Heart right ventricle (tissue), 16 donors: Measurements from ENCODE around the gene CDKN2D. TPM values are rescaled to one million over a fixed set of nuclear protein-coding genes. Genes with fewer than 3 reads are reported as not detected.

Experiments
- ATAC-seq, 8 donors: fragments of 200-7000 bp; cut with Tn5 transposase; one replicate each; pipeline ENCODE4 v1.9.1; 2020; ENCODE audit warnings: mild to moderate bottlenecking in 8 of 8, moderate library complexity in 8 of 8, moderate number of reproducible peaks in 1 of 8
- DNase-seq, 2 donors: peaks; one replicate each; pipeline ENCODE4 v3.0.0-alpha.2; 2020
- H3K27ac ChIP-seq, 10 donors: fragments of 200-600 bp; sonication (generic) in 2 of 10; one replicate each; pipeline versions ENCODE4 v1.5.0 to v1.8.0; 2020 to 2022; ENCODE audit warnings: mild to moderate bottlenecking in 3 of 10
- H3K27me3 ChIP-seq, 7 donors: fragments of 200-600 bp; one replicate each; pipeline ENCODE4 v1.8.0; 2021 to 2022; ENCODE audit warnings: mild to moderate bottlenecking in 2 of 7
- H3K36me3 ChIP-seq, 9 donors: fragments of 200-600 bp; sonication (generic) in 1 of 9; one replicate each; pipeline versions ENCODE4 v1.5.0 to v1.8.0; 2020 to 2022; ENCODE audit warnings: mild to moderate bottlenecking in 2 of 9
- H3K4me1 ChIP-seq, 9 donors: fragments of 200-600 bp; sonication (generic) in 1 of 9; one replicate each; pipeline versions ENCODE4 v1.5.0 to v1.8.0; 2020 to 2022; ENCODE audit warnings: mild to moderate bottlenecking in 4 of 9
- H3K4me3 ChIP-seq, 10 donors: fragments of 200-600 bp; sonication (generic) in 2 of 10; one replicate each; pipeline versions ENCODE4 v1.5.0 to v1.8.0; 2020 to 2022; ENCODE audit warnings: mild to moderate bottlenecking in 7 of 10, moderate library complexity in 2 of 10
- H3K9me3 ChIP-seq, 11 donors: fragments of 200-600 bp in 10 of 11; sonication (generic) in 2 of 11; one replicate each; pipeline versions ENCODE4 v1.5.0 to v1.8.0; 2013 to 2022; ENCODE audit warnings: mild to moderate bottlenecking in 2 of 11, control low read depth in 1 of 11, moderate library complexity in 1 of 11
- WGBS, 2 donors: extraction: QIAGEN DNeasy Blood & Tissue Kit; methylation state at CpG; one replicate each; pipeline ENCODE4 v1.1.7; 2013; ENCODE audit warnings: inconsistent platforms in 1 of 2; 5-methylcytosine and 5-hydroxymethylcytosine counted together
- intact Hi-C, 10 donors: fragments of 100-400 bp; cut with DNase I; formaldehyde crosslinking; loops; one replicate each; pipeline versions ENCODE4 v1.11.1 to v1.14.2; 2022
- long read RNA-seq, 3 donors: library from polyadenylated mRNA; unstranded; transcript quantifications; one replicate each; pipeline ENCODE4 v2.0.0, GENCODE V29; 2020 to 2021
- polyA plus RNA-seq, 2 donors: library from polyadenylated mRNA; stranded (reverse); fragments of 200-250 nt; gene quantifications; one replicate each; pipeline ENCODE4 v1.2.3, GENCODE V29; 2013
- total RNA-seq, 10 donors: library from RNA; stranded (reverse); fragmentation: NEBNext Ultra II Directional in 3 of 10; extraction: Animal tissue kit (Norgen Biotek cat#: 25700) in 3 of 10; gene quantifications; one replicate each; pipeline versions ENCODE4 v1.2.1 to v1.2.4, GENCODE V29; 2021 to 2023
- TF ChIP-seq, protein P1 (sequence below), 9 donors: fragments of 200-600 bp; sonication (generic) in 2 of 9; IDR thresholded peaks; one replicate each; pipeline versions ENCODE4 v1.5.0 to v1.8.0; 2021 to 2022; ENCODE audit warnings: antibody characterized with exemption in 9 of 9, mild to moderate bottlenecking in 5 of 9, moderate library complexity in 1 of 9
- donor health status: Arrhythmogenic right ventricular cardiomyopathy.
- donor health status: ischemic (EF 13 %, LVEDD 7.1; RV severe dilation, severe dysfunction).
- donor health status: healthy with polysubstance abuse.
- donor health status: DM: no; HTN: yes; CAD: no.
- donor health status: DM: no; HTN: no; CAD: no.
- donor health status: ischemic (EF 25% LVEDD 6.9; RV normal size, moderate dysfunction).
- donor health status: ischemic (EF 25% LVEDD 5.7; RV mildly dilated, moderate dysfunction).
- donor health status: healthy.
- donor health status: DM: yes; HTN: yes; CAD: no.
- donor health status: Ischemic cardiomyopathy.
- donor health status: ischemic (EF 35%, LVEDD 5.7; RV mildly dilated, moderate dysfunction).
- donor health status: nonischemic (EF 11% LVEDD 7.7; RV severe dilation, severe dysfunction).
- donor health status: DM: yes; HTN: yes; CAD: no.
- donor health status: PGD.
- donor health status: ischemic (EF 29% LVEDD 5.4; RV normal size, mild dysfunction).
- donor health status: nonischemic (EF 23%, LVEDD 6.1; RV moderate dilation, normal function).

Gene CDKN2D
- total RNA-seq (10 to 100 TPM in 5 of 10 donors, 1 to 10 TPM in 5; 7.7 to 19.2 (median 10.3) TPM), polyA plus RNA-seq (10 to 100 TPM in 1 of 2 donors, 1 to 10 TPM in 1; 5.7 to 25.6 TPM)
- long read RNA-seq, donor 1, transcript CDKN2D-202 (2 exons, 1,422 nt), result major isoform, 20 of 26 reads
- long read RNA-seq, donor 1, partial matches to known transcripts, result 0 of 26 reads
- long read RNA-seq, donor 1, other reads (novel, unspliced or antisense), result 4 of 26 reads
- long read RNA-seq, donor 2, transcript CDKN2D-202 (2 exons, 1,422 nt), result major isoform, 25 of 35 reads
- long read RNA-seq, donor 2, partial matches to known transcripts, result 6 of 35 reads
- long read RNA-seq, donor 2, other reads (novel, unspliced or antisense), result 0 of 35 reads
- long read RNA-seq, donor 3, partial matches to known transcripts, result 1 of 3 reads
- long read RNA-seq, donor 3, other reads (novel, unspliced or antisense), result 0 of 3 reads

DNA sequence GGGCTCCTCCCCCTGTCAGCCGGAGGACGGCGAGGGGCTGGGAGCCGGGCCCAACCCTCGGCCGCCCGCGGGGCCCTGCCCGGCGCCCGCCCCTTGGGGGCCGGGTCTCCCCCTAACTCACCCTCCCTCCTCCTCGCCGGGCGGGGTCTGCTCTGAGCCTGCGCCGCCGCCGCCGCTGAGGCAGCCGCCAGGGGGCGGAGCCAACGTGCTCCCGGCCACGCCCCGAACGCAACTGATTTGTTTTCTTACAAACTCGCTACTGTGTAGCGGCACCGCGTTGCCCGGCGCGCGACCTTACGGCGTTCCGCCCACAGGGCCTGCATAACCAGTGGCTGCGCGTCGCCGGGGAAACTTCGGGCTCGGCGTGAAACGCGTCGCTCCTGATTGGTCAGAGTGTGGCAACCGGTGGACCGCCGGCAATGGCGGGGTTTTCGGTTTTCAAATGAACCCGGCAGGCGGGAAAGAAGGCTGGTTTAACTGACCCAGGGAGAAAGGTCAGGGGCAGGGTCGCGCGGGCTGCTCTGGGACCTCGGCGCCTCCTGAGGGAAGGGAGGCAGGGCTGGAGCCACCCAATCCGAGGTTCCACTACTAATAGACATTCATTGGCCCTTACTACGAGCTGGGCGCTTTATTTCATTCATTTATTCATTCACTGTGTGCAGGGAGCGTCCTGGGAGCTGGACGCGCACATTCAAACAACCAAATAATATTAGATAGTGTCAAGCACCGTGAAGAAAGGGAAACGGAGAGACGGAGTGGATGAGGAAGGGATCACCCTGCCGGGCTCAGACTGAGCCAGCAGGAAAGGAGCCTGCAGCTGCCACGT lies at the start of gene CDKN2D:
Gene CDKN2D (minus strand): TSS at position 154 of the 826 bp plus-strand sequence. CDS start 326 bp downstream, outside the sequence.
- DNase-seq (peak; percentile 100), ATAC-seq (peak; percentile 86 to 93 (median 90))
- Histone ChIP-seq H3K4me1 (peaks cover 4 to 52% (median 45%) of the 10 kb centered on the region in 9 donors), H3K36me3 (peaks cover 0 to 5% (median 0%) of the 10 kb centered on the region in 9 donors), H3K27ac (peak within 1 kb of the TSS; percentile 51 to 94 (median 86)), H3K9me3 (no peaks in the 10 kb centered on the region), H3K27me3 (no peaks in the 10 kb centered on the region), H3K4me3 (peak within 1 kb of the TSS; percentile 40 to 94 (median 74))
- intact Hi-C loops, result loop anchor here in 6 of 10 donors (5.0 to 10.0 kb wide), 5 partner anchors 64 to 164 kb away; partner anchors contain the start of genes KEAP1 (in 5 of the 6), ILF3 (in 2 of the 6) and CDC37 (in 1 of the 6)
- TF ChIP-seq, protein P1, sequence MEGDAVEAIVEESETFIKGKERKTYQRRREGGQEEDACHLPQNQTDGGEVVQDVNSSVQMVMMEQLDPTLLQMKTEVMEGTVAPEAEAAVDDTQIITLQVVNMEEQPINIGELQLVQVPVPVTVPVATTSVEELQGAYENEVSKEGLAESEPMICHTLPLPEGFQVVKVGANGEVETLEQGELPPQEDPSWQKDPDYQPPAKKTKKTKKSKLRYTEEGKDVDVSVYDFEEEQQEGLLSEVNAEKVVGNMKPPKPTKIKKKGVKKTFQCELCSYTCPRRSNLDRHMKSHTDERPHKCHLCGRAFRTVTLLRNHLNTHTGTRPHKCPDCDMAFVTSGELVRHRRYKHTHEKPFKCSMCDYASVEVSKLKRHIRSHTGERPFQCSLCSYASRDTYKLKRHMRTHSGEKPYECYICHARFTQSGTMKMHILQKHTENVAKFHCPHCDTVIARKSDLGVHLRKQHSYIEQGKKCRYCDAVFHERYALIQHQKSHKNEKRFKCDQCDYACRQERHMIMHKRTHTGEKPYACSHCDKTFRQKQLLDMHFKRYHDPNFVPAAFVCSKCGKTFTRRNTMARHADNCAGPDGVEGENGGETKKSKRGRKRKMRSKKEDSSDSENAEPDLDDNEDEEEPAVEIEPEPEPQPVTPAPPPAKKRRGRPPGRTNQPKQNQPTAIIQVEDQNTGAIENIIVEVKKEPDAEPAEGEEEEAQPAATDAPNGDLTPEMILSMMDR (IDR thresholded peaks at IDR 0.05), result peak in 8 of 9 donors; percentile 26 to 61 (median 38)
- 0% methylated on average over 50 to 71 of the region's 71 CpGs for WGBS, 2 donors

DNA sequence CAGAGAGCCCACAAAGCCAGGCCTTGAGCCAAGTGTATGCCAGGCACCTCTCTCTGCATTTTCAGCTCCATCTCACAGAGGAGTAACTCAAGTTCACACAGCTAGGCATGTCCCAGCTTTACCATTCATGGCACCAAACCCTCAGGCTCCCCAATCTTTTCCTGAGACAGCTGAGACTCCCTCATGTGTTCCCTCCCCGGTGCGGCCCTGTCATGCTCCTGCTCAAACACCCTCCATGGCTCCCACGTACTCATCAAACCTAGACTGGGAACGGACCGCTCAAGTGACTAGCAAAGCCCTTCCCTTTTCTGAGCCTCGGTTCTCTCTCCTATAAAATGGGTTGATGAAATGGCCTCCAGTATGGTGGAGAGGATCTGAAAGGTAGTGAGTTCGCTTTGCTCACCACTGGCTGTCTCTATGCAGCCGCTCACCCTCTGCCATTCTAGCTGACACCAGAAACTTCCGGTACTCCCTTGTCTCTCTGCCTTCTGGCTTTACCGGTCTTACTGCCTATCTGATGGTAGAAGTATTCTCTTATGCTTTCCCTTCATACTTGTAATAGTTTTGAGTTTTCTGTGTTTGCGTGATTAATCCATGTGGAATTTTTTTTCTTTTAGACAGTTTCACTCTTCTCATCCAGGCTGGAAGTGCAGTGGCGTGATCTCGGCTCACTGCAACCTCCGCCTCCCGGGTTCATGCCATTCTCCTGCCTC lies 48.8 kb upstream of the CDKN2D start:
- WGBS, 2 donors, result 90 to 92% methylated on average over 15 of the region's 15 CpGs
- Histone ChIP-seq H3K36me3 (peaks cover 0 to 21% (median 0%) of the 10 kb centered on the region in 9 donors), H3K27ac (peak overlapping the region in 2 of 10 donors; percentile 3 to 28), H3K27me3 (no peaks in the 10 kb centered on the region), H3K9me3 (no peaks in the 10 kb centered on the region), H3K4me3 (no peak overlapping the region), H3K4me1 (peaks cover 5 to 52% (median 32%) of the 10 kb centered on the region in 9 donors)
- TF ChIP-seq, protein P1 (IDR thresholded peaks at IDR 0.05), result no peak
- DNase-seq (no peak), ATAC-seq (no peak)
- intact Hi-C loops, result no loop called here

DNA sequence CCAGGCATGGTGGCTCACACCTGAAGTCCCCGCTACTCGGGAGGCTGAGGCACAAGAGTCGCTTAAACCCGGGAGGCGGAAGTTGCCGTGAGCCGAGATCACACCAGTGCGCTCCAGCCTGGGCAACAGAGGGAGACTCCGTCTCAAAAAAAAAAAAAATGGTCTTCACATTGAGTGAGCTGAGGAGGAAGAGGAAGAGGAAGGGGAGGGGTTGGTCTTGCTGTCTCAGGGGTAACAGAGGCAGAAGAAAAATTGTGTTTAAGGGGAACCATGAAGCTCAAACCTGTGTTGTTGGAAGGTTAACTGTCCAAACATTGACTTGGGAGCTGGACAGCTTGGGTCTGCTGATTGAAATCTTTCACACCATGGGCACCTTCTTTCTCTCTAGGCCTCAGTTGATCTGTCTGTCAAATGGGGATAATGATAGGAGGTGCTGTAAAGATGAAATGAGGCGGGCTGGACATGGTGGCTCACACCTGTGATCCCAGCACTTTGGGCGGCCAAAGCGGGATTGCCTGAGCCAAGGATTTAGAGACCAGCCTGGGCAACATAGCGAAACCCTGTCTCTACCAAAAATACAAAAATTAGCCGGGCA lies 46.7 kb upstream of the CDKN2D start:
- Histone ChIP-seq H3K27me3 (no peaks in the 10 kb centered on the region), H3K27ac (peak overlapping the region in 5 of 10 donors; percentile 7 to 28 (median 26)), H3K9me3 (no peaks in the 10 kb centered on the region), H3K36me3 (peaks cover 0 to 16% (median 0%) of the 10 kb centered on the region in 9 donors), H3K4me1 (peaks cover 15 to 61% (median 49%) of the 10 kb centered on the region in 9 donors), H3K4me3 (no peak overlapping the region)
- WGBS, 2 donors, result 80 to 93% methylated on average over 14 of the region's 14 CpGs
- DNase-seq, result no peak
- intact Hi-C loops, result no loop called here
- TF ChIP-seq, protein P1 (IDR thresholded peaks at IDR 0.05), result no peak
- peak in 1 of 8 donors; percentile 31 for ATAC-seq
